Neural cell (in vitro differentiated cells): Measurements from ENCODE around the gene TXNIP. TPM values are rescaled to one million over a fixed set of nuclear protein-coding genes. Genes with fewer than 3 reads are reported as not detected.

Experiments used
- H2AFZ ChIP-seq: fragments of 200-600, 300-800 bp; sonication (generic), shearing (Covaris generic); 2 replicates; pipeline ENCODE4 v1.6.0; 2014; ENCODE audit warnings: low read depth, mild to moderate bottlenecking, antibody characterized with exemption, low read length, moderate library complexity
- H3F3A ChIP-seq: fragments of 200-600 bp; shearing (Covaris generic); 2 replicates; pipeline ENCODE4 v1.6.1; 2016; ENCODE audit warnings: mild to moderate bottlenecking, moderate library complexity, mixed read lengths, antibody characterized with exemption, low read length; ENCODE audit not compliant: insufficient read depth, poor library complexity, severe bottlenecking
- H3K27ac ChIP-seq: fragments of 200-600, 300-800 bp; sonication (generic), shearing (Covaris generic); 2 replicates; pipeline ENCODE4 v1.5.1; 2014; ENCODE audit warnings: mild to moderate bottlenecking, low read length, moderate library complexity
- H3K27me3 ChIP-seq: fragments of 300-800, 200-600 bp; sonication (generic), shearing (Covaris generic); 2 replicates; pipeline ENCODE4 v1.6.0; 2014; ENCODE audit warnings: mild to moderate bottlenecking, low read depth, low read length, moderate library complexity; ENCODE audit not compliant: insufficient read depth
- H3K36me3 ChIP-seq: fragments of 300-800, 200-600 bp; sonication (generic), shearing (Covaris generic); 2 replicates; pipeline ENCODE4 v1.5.1; 2014; ENCODE audit warnings: mild to moderate bottlenecking, antibody characterized with exemption, low read length, moderate library complexity; ENCODE audit not compliant: insufficient read depth
- H3K4me2 ChIP-seq: fragments of 300-800, 200-600 bp; sonication (generic), shearing (Covaris generic); 2 replicates; pipeline ENCODE4 v1.6.0; 2014; ENCODE audit warnings: mild to moderate bottlenecking, low read length
- H3K4me3 ChIP-seq: fragments of 300-800, 200-600 bp; sonication (generic), shearing (Covaris generic); 2 replicates; pipeline ENCODE4 v1.5.1; 2014; ENCODE audit warnings: mild to moderate bottlenecking, low read length, moderate library complexity
- H3K79me2 ChIP-seq: fragments of 200-600 bp; shearing (Covaris generic); replicated peaks from 2 replicates; pipeline ENCODE4 v1.6.0; 2014; ENCODE audit warnings: mild to moderate bottlenecking, low read length, moderate library complexity; ENCODE audit not compliant: insufficient read depth
- H3K9ac ChIP-seq: fragments of 300-800, 200-600 bp; sonication (generic), shearing (Covaris generic); 2 replicates; pipeline ENCODE4 v1.6.1; 2016; ENCODE audit warnings: mild to moderate bottlenecking, low read length, mixed read lengths
- H3K9me2 ChIP-seq: fragments of 200-600 bp; shearing (Covaris generic); 2 replicates; pipeline ENCODE4 v1.6.1; 2016; ENCODE audit warnings: mild to moderate bottlenecking, low read length, mixed read lengths; ENCODE audit not compliant: insufficient read depth
- H3K9me3 ChIP-seq: fragments of 200-600, 300-800 bp; sonication (generic), shearing (Covaris generic); 2 replicates; pipeline ENCODE4 v1.6.1; 2016; ENCODE audit warnings: mild to moderate bottlenecking, mixed run types, low read length, moderate library complexity, mixed read lengths
- H4K20me1 ChIP-seq: fragments of 200-600 bp; shearing (Covaris generic); 2 replicates; pipeline ENCODE4 v1.6.1; 2016; ENCODE audit warnings: mild to moderate bottlenecking, mixed run types; ENCODE audit not compliant: insufficient read depth
- CTCF ChIP-seq: fragments of 450-650 bp; IDR thresholded peaks from 2 replicates; pipeline ENCODE4 v1.5.1; 2014; ENCODE audit warnings: antibody characterized with exemption, mild to moderate bottlenecking, moderate library complexity; ENCODE audit not compliant: poor library complexity, severe bottlenecking
- EP300 ChIP-seq: fragments of 450-650 bp; conservative IDR thresholded peaks from 2 replicates; pipeline ENCODE4 v1.6.1; 2014; ENCODE audit warnings: antibody characterized with exemption, mild to moderate bottlenecking, moderate library complexity; ENCODE audit not compliant: poor library complexity, severe bottlenecking
- EZH2 ChIP-seq: fragments of 200-600, 300-800 bp; shearing (Covaris generic), sonication (generic); IDR thresholded peaks from 2 replicates; pipeline ENCODE4 v1.6.1; 2014; ENCODE audit warnings: antibody characterized with exemption, low read length, borderline replicate concordance, mild to moderate bottlenecking; ENCODE audit not compliant: insufficient read depth, poor library complexity, severe bottlenecking
- MXI1 ChIP-seq: fragments of 450-650 bp; conservative IDR thresholded peaks from 2 replicates; pipeline ENCODE4 v1.6.1; 2014; ENCODE audit warnings: antibody characterized with exemption, mild to moderate bottlenecking; ENCODE audit not compliant: poor library complexity, severe bottlenecking
- POLR2AphosphoS5 ChIP-seq: IDR thresholded peaks from 2 replicates; pipeline ENCODE4 v1.6.1; 2012
- RAD21 ChIP-seq: fragments of 450-650 bp; conservative IDR thresholded peaks from 2 replicates; pipeline ENCODE4 v1.6.1; 2014; ENCODE audit warnings: antibody characterized with exemption, mild to moderate bottlenecking, moderate library complexity
- SMC3 ChIP-seq: fragments of 450-650 bp; conservative IDR thresholded peaks from 2 replicates; pipeline ENCODE4 v1.6.1; 2014; ENCODE audit warnings: antibody characterized with exemption, mild to moderate bottlenecking, moderate library complexity; ENCODE audit not compliant: poor library complexity
- TAF1 ChIP-seq: IDR thresholded peaks from 2 replicates; pipeline ENCODE4 v1.6.1; 2012; ENCODE audit warnings: low read depth
- polyA plus RNA-seq: library from polyadenylated mRNA; depleted of rRNA; stranded (reverse); fragments of >200 nt; gene quantifications from 2 replicates; pipeline ENCODE4 v1.2.3, GENCODE V29; 2014
- TF ChIP-seq, protein P1 (sequence below): IDR thresholded peaks from 2 replicates; pipeline ENCODE4 v1.6.1; 2012; ENCODE audit warnings: borderline replicate concordance

Gene TXNIP
- polyA plus RNA-seq, 1 donor from 2014 or later: 140 TPM

DNA sequence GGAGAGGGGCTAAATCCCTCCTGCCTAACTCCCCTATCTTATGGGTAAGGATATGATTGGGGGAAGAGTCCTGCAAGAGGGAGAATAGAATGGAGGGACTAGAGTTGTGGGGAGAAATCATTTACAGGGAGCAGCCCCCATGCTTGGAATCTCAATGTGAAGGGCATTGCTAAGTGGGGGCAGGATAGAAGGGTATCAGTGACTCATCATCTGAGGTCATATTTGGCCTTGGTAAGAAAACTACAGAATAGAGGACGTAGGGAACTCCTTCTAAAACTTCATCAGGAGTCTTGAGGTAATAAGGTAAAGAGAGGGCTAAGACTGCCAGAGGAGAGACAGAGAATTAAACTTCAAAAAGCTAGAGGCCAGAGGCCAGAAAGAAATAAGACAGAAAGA lies 24.7 kb upstream of the TXNIP start:
- Histone ChIP-seq H4K20me1 (no peaks in the 10 kb centered on the region), H3K27me3 (peaks cover 17% of the 10 kb centered on the region), H3F3A (no peaks in the 10 kb centered on the region), H3K9me2 (no peaks in the 10 kb centered on the region), H3K79me2 (no peaks in the 10 kb centered on the region), H3K36me3 (no peaks in the 10 kb centered on the region), H3K9me3 (no peaks in the 10 kb centered on the region), H3K27ac (no peak overlapping the region), H3K9ac (no peak overlapping the region), H3K4me2 (no peak overlapping the region), H2AFZ (no peak overlapping the region), H3K4me3 (no peak overlapping the region)
- TF ChIP-seq CTCF: no peak
- no peak for TF ChIP-seq RAD21
- no peak for TF ChIP-seq TAF1
- TF ChIP-seq, protein P1, sequence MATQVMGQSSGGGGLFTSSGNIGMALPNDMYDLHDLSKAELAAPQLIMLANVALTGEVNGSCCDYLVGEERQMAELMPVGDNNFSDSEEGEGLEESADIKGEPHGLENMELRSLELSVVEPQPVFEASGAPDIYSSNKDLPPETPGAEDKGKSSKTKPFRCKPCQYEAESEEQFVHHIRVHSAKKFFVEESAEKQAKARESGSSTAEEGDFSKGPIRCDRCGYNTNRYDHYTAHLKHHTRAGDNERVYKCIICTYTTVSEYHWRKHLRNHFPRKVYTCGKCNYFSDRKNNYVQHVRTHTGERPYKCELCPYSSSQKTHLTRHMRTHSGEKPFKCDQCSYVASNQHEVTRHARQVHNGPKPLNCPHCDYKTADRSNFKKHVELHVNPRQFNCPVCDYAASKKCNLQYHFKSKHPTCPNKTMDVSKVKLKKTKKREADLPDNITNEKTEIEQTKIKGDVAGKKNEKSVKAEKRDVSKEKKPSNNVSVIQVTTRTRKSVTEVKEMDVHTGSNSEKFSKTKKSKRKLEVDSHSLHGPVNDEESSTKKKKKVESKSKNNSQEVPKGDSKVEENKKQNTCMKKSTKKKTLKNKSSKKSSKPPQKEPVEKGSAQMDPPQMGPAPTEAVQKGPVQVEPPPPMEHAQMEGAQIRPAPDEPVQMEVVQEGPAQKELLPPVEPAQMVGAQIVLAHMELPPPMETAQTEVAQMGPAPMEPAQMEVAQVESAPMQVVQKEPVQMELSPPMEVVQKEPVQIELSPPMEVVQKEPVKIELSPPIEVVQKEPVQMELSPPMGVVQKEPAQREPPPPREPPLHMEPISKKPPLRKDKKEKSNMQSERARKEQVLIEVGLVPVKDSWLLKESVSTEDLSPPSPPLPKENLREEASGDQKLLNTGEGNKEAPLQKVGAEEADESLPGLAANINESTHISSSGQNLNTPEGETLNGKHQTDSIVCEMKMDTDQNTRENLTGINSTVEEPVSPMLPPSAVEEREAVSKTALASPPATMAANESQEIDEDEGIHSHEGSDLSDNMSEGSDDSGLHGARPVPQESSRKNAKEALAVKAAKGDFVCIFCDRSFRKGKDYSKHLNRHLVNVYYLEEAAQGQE: no peak
- TF ChIP-seq POLR2AphosphoS5: no peak
- no peak for TF ChIP-seq SMC3
- TF ChIP-seq EZH2: no peak
- TF ChIP-seq EP300: no peak
- TF ChIP-seq MXI1: no peak

- Histone ChIP-seq H3F3A (no peaks in the 10 kb centered on the region), H3K9ac (no peak overlapping the region), H3K79me2 (no peaks in the 10 kb centered on the region), H3K36me3 (no peaks in the 10 kb centered on the region), H3K27ac (no peak overlapping the region), H3K9me3 (no peaks in the 10 kb centered on the region), H3K4me3 (no peak overlapping the region), H4K20me1 (no peaks in the 10 kb centered on the region), H3K4me2 (no peak overlapping the region), H3K9me2 (no peaks in the 10 kb centered on the region), H2AFZ (no peak overlapping the region), H3K27me3 (peaks cover 17% of the 10 kb centered on the region)
- no peak for TF ChIP-seq TAF1
- TF ChIP-seq EZH2: no peak
- no peak for TF ChIP-seq MXI1
- TF ChIP-seq CTCF: no peak
- TF ChIP-seq EP300: no peak
- TF ChIP-seq, protein P1: no peak
Measured at GRCh38 chr1:146020058-146021049, 24.0 kb upstream of the TXNIP start.
